HG03442 (cell line): ENCODE measurements around the gene SDHAF1.

Source experiments
- ATAC-seq: cut with Tn5 transposase; IDR thresholded peaks from one replicate; pipeline ENCODE4 v1.9.1; 2021; ENCODE audit warnings: mild to moderate bottlenecking, moderate library complexity; ENCODE audit not compliant: unreplicated experiment

The SDHAF1 gene

DNA sequence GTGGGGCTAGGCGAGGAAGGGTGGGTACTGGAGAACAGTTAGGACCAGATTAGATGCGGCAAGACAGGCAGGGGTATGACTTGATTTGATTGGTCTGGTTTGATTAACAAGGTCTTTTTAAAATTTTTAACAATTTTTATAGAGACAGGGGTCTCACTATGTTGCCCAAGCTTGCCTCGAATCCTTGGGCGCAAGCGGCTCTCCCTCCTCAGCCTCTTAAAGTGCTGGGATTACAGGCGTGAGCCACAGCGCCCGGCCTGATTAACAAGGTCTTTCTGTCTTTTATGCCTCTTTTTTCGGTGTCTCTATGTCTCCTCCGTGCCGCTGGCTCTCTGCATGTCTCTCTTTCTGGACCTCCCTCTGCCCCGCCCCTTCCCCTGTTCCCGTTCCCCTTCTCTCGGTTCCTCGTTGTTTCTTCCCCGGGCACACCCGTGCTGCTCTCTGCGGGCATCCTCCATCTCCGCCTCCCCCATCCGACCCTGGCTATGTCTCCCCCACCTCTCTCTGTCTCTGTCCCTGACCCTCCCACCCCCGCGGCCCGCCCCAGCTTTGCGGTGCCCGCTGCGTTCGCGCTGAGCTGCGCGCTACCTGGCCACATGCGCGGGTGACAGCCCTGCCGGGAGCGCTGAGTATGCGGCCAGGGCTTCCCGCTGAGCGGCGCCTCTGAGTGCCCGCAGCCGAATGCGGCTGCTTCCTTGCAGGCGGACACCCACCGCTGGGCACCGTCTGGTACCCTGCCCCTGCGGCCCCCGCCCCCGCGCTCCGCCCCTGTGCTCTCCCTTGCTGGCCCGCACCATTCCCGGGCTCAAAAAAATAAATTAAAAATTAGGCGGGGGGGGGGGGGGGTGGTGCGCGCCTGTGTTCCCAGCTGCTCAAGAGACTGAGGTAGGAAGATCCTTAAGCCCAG, 8.1 kb upstream of the SDHAF1 start:
- no peak for ATAC-seq

DNA sequence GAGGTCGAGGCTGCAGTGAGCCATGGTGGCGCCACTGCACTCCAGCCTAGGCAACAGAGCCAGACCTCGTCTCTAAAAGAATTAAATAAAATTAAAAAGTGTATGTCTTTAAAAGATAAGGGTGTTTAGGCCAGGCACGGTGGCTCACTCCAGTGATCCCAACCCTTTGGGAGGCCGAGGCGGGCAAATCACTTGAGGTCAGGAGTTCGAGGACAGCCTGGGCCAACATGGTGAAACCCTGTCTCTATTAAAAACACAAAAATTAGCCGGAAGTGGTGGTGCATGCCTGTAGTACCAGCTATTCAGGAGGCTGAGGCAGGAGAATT, 7.5 kb upstream of the SDHAF1 start:
- ATAC-seq = no peak

DNA sequence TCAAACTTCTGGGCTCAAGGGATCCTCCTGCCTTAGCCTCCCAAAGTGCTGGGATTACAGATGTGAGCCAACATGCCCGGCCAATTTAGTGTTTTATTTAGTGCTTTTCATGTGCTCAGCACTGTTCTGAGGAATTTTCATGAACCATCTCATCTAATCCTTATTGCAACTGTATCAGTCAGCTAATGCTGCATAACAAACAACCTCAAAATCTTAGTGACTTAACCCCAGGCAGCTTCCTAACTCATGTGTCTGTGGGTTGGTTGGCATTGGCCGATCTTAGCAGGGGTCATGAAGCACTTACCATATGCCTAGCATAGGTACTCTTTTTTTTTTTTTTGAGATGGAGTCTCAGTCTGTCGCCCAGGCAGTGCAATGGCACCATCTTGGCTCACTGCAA, 6.2 kb upstream of the SDHAF1 start:
- ATAC-seq = no peak

DNA sequence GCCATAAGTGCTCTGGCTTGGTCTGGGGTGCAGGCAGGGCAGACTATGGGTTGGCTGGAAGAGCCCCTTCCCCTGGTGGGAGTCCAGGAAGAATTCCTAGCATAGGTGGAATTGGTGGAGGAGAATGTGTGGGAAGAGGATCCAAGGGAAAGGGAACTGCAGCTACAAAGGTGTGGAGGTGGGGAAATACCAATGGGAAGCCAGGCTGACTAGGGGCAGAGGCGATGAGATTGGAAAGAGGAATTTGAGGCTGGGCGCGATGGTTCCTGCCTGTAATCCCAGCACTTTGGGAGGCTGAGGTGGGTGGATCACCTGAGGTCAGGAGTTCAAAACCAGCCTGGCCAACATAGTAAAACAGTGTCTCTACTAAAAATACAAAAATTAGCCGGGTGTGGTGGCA, 4.8 kb upstream of the SDHAF1 start:
- ATAC-seq = no peak

DNA sequence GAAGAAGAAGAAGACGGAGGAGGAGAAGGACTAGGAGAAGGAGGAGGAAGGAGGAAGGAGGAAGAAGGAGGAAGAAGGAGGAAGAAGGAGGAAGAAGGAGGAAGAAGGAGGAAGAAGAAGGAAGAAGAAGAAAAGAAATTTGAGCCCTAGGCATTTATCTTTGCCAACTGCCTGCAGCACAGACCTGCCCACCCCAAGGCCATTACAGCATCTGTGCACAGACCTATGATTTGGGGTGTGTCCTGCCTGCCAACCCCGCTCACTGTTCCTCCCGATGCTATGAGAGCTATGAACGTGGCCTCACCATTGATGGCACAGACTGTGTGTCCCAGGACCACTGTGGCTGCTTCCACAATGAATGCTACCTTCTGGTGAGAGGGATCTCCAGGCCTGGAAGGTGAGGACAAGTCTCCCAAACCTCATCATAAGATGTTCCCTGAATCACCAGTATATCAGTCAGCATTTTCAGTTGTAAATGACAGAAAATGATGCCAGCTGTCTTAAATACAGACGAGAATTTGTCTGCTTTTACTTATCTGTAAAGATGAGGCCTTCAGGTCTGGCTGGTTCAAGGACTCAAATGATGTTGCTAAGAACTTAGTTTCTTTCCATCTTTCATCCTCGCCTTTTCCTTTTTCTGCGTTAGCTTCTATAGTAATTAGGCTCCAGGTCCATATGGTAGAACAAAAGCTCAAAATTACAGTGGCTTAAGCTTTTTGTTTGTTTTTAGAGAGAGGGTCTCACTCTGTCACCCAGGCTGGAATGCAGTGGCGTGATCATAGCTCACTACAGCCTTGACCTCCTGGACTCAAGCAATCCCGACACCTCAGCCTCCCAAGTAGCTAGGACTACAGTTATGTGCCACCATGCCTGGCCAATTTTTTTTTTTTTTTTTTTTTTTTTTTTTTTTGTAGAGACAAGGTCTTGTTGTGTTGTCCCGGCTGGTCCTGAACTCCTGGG, 3.9 kb upstream of the SDHAF1 start:
- ATAC-seq = no peak

DNA sequence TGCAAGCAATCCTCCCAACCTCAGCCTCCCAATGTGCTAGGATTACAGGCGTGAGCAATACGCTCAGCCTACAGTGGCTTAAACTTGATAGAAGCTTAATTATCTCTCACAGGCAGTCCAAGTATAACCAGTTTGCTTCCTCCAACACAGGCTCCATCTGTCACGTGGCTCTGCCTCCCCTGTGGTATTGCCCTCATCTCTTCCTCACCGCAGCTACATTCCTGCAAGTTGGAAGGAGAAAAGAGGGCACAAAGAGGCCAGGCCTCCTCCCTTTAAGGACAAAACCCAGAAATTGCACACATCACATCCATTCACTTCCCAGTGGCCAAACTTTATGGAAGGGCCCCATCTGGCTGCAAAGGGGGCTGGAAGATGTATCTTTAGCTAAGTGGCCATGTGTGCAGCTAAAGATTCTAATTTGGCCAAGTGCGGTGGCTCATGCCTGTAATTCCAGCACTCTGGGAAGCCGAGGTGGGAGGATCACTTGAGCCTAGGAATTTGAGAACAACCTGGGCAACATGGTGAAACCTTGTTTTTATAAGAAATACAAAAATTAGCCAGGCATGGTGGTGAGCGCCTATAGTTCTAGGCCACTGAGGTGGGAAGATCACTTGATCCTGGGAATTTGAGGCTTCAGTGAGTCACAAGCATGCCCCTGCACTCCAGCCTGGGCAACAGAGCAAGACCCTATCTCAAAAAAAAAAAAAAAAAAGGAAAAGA, 3.1 kb upstream of the SDHAF1 start:
- ATAC-seq = no peak

DNA sequence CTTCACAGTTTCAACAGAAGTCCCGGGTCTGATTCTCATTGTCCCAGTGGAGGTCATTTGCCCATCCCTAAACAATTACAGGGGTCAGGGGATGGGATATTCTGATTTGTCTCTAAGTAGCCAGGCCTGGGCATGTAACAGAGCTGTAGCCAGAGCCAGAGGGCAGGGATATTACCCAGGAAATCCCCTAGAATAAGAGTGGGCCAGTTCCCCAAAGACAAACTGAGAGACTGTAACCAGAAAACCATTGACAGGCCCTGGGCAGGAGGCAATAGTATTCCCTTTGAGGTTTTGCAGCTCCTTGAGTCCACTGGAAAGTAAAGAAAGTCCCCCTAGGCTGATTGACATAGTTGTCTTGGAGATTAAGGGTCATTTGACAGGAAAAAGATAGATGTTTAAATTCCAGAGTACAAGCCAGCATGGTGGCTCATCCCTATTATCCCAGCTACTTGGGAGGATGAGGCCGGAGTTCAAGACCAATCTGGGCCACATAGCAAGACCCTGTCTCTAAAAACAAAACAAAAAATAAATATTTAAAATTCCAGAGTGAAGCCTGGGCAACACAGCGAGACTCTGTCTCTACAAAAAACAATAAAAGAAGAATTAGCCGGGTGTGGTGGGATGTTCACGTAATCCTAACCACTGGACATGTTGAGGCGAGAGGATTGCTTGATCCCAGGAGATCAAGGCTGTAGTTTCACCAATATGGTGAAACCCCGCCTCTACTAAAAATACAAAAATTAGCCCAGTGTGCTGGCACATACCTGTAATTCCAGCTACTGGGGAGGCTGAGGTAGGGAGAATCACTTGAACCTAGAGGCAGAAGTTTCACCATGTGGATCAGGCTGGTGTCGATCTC, 1.9 kb upstream of the SDHAF1 start:
- no peak for ATAC-seq

DNA sequence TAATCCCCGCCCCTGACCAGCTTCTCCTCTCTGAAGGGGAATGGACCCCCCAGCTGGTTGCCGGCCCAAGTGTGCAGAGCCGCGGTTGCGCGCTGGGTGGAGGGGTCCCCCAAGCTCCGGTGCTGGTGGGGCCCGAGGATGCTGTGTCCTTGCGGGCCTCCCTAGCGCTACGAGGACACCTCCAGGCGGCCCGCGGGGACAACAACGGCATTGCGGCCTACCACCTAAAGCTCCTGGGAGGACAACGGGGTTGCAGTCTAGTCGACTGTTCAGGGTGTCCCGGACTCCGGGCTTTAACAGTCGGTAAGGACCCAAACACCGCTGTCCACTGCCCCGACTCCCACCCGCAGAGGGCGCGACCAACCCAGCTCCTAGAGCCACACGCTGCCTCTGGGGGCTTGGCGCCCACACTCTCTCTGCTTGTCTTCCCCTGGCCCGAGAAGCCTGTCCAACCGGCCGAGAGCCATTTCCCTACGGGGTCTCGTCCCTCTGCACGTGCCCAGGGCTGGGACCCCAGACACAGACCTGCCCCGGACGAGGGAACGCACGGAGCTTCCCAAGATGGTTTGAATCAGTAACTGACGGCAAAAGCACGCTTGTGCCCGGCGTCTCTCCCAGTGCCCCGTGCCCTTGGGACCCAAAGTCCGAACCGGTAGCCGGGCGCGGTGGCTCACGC, 927 bp upstream of the SDHAF1 start:
- ATAC-seq = no peak

DNA sequence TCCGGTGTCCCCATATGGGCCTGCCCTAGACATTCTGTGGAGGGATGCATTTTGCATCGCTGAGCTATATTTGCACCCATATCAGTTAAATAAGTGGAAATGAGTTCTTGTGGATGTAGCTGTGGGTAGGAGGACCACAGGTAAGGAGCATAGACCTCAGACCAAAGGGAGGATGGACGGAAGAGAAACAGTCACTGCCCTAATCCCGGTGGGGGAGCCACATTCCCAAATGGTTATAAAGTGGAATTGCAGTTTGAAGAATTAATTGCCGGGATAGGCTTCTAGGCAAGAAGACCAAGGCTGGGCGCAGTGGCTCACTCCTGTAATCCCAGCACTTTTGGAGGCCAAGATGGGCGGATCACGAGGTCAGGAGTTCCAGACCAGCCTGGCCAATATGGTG, 1.8 kb downstream of the SDHAF1 start:
- no peak for ATAC-seq

DNA sequence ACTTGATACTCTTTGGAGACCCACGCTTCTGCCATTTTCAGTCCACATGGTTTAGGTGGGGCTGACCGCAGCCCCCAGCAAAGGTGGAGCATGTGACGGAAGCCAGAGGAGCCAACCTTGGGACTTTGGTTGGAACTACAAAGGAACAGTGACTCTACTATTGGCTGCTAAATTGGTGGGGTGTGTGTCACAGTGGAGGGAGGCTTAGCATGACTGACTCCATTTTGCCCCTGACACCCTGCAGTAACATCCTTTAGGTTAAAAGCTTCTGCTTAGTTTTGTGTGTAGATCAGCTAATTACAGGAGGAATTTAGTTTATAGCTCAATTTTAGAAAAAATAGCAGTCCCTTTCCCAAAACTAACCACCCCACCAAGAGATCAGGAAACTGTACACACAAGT, 6.6 kb downstream of the SDHAF1 start:
- no peak for ATAC-seq

DNA sequence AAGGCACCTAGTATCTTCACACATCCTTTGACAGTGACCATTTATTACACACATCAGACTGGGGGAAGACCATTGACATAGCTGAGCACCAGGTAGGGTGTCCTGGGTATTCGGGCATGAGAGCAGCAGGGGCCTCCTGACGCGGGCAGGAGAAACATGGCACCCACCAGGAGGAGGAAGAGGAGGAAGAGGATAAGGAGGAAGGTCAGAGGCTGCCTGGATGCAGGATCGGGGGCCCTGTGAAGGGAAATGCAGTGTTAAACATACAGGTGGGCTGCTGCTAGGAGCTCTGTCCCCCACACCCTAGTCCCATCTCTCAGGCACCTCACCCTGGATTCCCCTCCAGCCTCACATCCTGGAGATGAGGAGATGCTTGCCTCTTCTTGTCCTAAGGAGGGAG, 8.3 kb downstream of the SDHAF1 start:
- no peak for ATAC-seq

DNA sequence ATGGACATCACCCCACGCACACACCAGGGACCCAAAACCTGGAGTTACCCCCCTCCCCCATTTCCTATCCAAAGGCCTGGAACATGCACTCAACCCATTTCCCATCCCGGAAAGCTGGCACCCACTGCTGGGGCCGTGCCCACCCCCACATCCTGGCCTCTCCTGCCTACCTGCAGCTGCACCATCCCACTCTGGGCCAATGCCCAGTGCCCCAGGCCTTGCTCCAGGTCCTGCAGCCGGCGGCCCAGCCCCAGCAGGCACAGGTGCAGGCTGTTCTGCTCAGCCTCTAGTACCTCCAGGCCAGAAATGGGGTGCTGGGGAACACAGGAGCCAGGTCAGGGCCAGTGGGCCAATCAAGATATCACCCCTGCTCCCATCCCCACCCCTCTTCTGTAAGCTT, 12.0 kb downstream of the SDHAF1 start:
- ATAC-seq = no peak

DNA sequence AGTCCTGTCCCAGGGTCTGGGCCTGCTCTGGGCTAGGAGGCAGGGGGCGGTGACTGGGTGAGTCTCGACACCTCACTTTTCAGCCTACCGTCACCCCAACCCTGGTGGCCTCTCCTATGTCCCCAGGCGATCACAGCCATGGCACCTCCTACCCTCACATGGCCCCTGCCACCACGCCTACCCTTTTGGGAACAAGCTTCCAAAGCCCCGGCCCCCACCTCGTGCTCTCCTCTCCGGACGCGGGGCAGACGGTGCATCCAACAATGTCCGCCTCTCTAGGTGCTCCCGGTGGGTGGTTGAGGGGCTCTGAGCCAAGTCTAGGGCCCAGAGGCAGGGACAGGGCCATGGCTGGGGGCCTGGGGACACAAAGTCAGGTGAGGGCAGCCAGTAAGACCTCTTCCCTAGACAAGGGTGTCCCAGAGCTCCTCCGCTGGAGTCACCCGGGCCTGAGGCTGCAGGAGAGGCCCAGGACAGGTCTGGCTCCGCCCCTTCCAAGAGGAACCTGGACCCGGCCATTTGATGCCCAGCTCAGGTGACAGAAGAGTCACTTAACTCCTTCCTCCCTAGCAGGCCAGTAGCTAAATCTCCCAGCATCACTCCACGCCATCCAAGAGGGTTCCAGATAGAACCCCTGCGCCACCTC, 13.5 kb downstream of the SDHAF1 start, which contains the start of gene SYNE4:
TSS of gene SYNE4 (minus strand) at position 478 of the 643 bp plus-strand sequence. CDS start at position 346, 132 bp downstream.
- ATAC-seq = no peak

DNA sequence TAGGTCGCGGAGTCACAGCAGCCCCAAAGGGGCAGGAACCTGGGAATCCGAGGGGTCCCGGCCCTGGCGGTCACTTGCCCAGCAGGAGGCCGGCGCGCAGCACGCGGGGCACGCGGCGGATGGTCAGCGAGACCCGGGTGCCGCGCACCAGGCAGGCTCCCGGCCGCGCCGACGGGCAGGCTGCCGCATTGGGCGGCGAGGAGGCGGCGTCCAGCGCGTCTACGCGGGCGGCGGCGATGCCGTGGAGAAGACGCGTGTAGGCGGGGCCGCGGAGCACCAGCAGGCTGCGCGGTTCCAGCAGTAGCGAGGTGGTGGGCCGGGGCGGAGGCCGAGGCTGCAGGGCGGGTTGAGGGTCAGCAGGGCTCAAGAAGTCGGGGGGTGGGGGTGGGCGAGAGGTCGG, 14.2 kb downstream of the SDHAF1 start:
- no peak for ATAC-seq

DNA sequence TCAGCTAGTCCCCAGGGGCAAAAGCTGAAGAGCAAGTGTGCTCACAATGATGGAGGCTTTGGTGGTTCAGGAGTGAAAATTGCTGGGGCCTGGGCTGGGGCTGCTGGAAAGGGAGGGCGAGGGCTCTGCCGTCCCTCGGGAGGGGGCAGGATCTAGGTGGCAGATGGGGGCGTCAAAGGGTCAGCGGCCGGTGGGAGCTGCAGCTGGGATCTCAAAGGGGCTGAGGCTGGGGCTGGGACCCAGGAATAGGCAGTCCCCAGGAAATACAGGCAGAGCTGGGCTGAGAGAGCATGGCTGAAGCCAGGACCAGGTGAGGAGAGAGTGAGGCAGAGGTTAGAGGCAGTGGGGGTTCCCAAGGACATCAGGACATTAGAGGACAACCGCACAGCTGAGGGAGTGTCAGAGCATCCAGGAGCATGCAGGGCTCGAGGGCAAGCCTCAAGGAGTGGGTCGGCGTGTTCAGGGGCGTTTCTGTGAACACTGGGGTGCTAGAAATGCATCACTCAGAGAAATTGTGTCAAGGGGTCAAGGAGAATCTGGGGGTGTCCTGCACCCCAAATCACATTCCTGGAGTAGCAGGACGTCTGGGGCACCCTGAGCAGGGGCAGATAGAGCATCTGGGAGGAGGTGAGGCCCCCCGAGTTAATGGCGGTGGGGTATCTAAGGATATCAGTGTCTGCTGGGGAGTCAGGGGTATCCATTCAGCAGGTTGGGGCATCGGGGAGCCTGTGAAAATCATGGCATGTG, 14.8 kb downstream of the SDHAF1 start:
- ATAC-seq = no peak

DNA sequence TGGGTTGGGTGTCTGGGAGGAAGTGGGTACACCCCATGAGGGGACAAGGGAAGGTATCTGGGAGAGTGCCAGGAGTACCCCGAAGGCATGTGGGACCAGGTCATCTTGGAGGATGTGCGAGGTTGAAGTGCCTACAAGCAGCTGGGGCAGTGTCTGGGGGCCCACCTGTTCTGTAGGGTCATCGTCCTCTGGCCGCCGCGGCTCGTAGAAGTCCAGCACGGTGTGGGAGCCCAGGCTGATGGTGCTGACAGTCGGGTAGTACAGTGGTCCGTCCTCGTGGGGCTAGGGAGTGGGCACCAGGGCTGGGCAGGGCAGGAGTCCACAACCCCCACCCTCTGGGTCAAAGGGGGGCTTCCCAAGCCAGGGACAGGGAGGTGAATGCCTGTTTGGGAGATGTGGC, 15.4 kb downstream of the SDHAF1 start:
- no peak for ATAC-seq

DNA sequence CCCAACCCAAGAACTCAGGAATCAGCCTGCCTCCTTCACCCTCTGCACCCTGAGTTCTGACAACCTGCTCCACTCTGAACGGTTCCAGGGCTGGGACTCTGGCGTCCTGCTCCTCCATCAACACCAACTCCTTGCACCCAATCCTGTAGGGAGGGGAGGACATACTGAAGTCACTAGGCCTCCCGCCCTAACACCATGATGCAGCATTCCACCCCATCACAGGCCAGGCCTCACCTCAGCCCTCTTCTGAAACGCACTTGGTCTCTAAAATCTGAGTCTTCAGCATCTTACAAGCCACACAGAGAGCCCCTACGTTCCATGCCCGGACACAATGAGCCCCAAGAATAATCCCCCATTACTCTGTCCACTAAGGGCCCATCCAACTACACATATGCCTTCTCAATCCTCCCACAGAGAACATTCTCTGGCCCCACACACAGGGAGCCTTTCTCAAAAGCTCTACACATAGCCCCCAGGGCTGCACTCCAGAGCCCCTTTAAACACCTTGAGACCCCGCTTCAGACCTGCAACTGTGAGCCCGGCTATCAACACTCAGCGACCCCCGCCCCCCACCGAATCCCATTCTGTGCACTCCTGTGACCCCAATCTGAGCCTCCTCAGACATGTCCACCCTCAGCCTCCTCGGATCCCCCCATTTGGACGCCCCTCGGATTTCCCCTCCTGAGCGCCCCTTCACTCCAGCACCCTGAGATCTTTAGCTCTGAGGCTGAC, 18.5 kb downstream of the SDHAF1 start:
- ATAC-seq = no peak
